Stimulated activated memory B cell treated with anti-CD40 and anti-IgM and Interleukin-4, amounts not matched to agents 10 μg/mL and 1 μg/mL and 100 μg/mL, for 72 hours (primary cell): ENCODE measurements around the gene CLCN4.

Experiments used
- ATAC-seq: fragments of 150-1000 bp; cut with Tn5 transposase; 2 replicates; pipeline ENCODE4 v1.10.0; 2021
- H3K27ac Mint-ChIP-seq: one replicate; pipeline ENCODE4 v1.8.0; 2022; ENCODE audit warnings: mild to moderate bottlenecking, mixed read lengths
- H3K27me3 Mint-ChIP-seq: one replicate; pipeline ENCODE4 v1.8.0; 2022; ENCODE audit warnings: mixed read lengths
- H3K36me3 Mint-ChIP-seq: one replicate; pipeline ENCODE4 v1.8.0; 2022; ENCODE audit warnings: mixed read lengths
- H3K4me1 Mint-ChIP-seq: one replicate; pipeline ENCODE4 v1.8.0; 2022; ENCODE audit warnings: mixed read lengths
- H3K4me3 Mint-ChIP-seq: one replicate; pipeline ENCODE4 v1.8.0; 2022; ENCODE audit warnings: mild to moderate bottlenecking, moderate library complexity, mixed read lengths
- H3K9me3 Mint-ChIP-seq: one replicate; pipeline ENCODE4 v1.8.0; 2022; ENCODE audit warnings: mixed read lengths

CLCN4 gene

DNA sequence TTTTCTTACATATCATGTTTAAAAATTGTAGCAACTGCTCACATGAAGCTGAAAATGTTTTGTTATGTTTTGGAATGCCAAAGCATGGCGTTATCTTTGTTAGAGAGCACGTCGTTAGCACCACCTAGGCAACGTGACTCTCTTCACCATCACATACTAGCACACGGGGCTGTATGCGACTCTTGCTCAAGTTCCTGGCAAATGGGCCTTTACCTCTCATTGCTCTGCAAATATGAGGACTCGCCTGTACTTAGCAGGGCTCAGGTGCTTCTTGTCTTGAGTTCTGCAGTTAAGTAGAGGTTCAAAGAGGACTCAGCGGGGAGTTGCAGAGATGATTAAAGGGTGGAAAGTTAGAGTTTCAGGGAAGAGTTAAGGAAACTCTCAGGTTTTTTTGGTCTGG lies 59.4 kb downstream of the CLCN4 start:
- no peak overlapping the region for H3K27ac Mint-ChIP-seq
- peaks cover 7% of the 10 kb centered on the region for H3K4me1 Mint-ChIP-seq
- H3K27me3 Mint-ChIP-seq: no peaks in the 10 kb centered on the region
- peaks cover 26% of the 10 kb centered on the region for H3K36me3 Mint-ChIP-seq
- ATAC-seq: no peak
- H3K4me3 Mint-ChIP-seq: no peak overlapping the region
- no peaks in the 10 kb centered on the region for H3K9me3 Mint-ChIP-seq

DNA sequence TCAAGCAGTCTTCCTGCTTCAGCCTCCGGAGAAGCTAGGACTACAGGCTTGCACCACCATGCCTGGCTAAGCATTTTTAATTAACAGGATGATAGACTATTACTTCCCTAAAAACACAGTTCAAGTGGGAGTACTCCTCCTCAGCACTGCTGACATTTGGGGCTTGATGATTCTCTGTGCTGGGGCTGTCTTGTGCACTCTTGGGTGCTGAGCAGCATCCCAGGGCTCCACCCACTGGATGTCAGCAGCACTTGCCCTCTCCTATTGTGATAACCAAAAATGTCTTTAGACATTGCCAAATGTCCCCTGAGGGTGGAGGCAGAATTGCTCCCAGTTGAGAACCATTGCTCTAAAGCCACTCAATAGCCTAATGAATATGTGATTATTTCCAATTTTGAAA lies 60.4 kb downstream of the CLCN4 start:
- Mint-ChIP-seq H3K27me3 (no peaks in the 10 kb centered on the region), H3K27ac (no peak overlapping the region), H3K4me1 (peaks cover 14% of the 10 kb centered on the region), H3K36me3 (peaks cover 33% of the 10 kb centered on the region), H3K9me3 (no peaks in the 10 kb centered on the region), H3K4me3 (no peak overlapping the region)
- ATAC-seq: no peak

DNA sequence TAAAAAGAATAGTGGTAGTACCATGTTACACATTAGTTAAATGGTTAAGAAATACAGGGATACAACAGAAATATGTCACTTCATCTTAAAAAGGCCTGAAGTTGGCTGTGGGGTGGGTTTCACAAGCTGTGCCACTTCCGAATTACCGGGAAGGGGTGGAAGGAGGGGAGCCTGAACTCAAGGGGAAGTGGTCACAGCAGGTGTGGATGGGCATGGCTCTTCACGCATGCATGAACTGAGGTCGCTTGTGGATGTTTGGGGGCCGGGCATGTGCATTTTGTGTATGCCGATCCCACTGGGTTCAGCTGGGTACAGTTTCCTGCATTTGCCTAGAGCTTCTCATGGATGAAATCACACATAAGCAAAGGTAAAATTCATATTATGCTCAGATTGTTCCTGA lies 64.9 kb downstream of the CLCN4 start:
- H3K36me3 Mint-ChIP-seq: peaks cover 64% of the 10 kb centered on the region
- no peak overlapping the region for H3K4me3 Mint-ChIP-seq
- no peaks in the 10 kb centered on the region for H3K27me3 Mint-ChIP-seq
- H3K27ac Mint-ChIP-seq: no peak overlapping the region
- ATAC-seq: no peak
- H3K9me3 Mint-ChIP-seq: no peaks in the 10 kb centered on the region
- peaks cover 14% of the 10 kb centered on the region for H3K4me1 Mint-ChIP-seq

DNA sequence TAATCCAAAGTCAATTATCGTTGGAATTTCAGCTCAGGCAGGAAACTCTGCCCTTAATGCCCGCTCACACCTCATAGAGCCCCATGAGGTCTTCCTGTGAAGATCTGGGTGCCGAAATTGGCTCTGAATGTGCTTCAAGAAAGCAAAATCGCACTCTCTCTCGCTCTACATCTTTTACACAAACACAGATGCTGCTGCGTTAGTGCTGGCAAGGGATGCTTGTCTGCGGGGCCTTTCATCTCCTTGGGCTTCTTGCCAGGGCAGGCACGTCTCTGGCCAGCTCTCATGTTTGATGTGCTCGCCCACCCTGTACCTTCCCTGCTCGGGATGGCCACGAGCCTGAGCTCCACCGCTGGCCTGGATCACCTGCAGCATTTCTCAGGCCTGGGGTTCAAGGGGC lies 66.5 kb downstream of the CLCN4 start:
- Mint-ChIP-seq H3K4me1 (peaks cover 14% of the 10 kb centered on the region), H3K9me3 (no peaks in the 10 kb centered on the region), H3K27ac (no peak overlapping the region), H3K36me3 (peaks cover 62% of the 10 kb centered on the region), H3K4me3 (no peak overlapping the region), H3K27me3 (no peaks in the 10 kb centered on the region)
- no peak for ATAC-seq

DNA sequence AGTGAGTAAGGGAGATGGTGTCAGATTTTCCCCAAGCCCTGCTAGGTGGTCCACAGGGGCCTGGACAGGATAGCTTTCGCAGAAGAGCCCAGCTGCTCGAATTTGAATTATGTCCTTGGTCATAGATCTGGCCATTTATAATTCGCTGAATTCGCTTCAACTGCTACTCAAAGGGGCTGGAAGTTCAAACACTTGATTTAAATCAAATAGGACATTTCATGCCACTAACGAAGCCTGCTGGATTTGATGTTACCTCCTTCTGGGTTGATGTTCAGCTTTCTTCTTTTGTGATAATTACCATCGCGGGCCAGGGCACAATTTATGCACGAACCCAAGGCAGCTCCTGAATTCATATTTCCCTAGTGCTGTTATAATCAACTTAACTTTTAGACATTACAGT lies 67.0 kb downstream of the CLCN4 start:
- no peak for ATAC-seq
- Mint-ChIP-seq H3K4me1 (peaks cover 14% of the 10 kb centered on the region), H3K9me3 (no peaks in the 10 kb centered on the region), H3K4me3 (no peak overlapping the region), H3K27ac (no peak overlapping the region), H3K36me3 (peaks cover 62% of the 10 kb centered on the region), H3K27me3 (no peaks in the 10 kb centered on the region)

DNA sequence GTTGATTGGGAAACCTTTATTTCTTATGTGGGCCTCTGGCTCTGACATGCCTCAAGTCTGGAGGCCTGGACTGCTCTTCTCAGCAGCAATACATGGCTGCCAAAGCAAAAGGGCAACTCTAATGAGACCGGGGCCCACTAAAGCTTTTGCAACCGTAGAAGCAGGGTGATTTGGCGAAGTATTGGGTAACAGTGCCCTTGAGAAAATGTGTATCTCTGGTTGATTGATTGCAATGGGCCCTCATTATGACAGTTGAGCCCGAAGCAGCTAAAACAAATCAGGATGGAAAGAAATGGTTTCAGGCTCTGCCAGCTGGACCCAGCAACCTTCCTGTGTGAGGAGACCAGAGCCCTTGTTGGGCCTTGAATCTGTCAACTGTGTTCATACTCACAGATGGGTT lies 73.4 kb downstream of the CLCN4 start:
- no peak overlapping the region for H3K4me3 Mint-ChIP-seq

DNA sequence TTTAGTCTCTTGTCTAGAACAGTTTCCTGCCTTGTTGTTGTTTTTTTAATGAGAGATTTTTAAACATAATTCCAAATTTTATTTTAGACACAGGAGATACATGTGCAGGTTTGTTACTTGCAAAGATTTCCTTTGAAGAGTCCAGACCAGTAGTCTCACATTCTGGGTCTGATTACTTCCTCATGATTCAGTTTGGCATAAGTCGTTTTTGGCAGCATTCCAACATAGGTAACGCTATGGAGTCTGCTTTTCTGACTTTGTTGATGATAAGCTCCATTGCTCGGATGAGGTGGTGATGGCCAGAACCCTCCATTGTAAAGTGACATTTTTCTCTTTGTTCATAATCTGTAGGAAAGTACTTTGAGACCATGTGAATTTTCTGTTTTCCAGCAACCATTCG lies 74.7 kb downstream of the CLCN4 start:
- Mint-ChIP-seq H3K4me3 (no peak overlapping the region), H3K36me3 (peaks cover 28% of the 10 kb centered on the region), H3K27ac (no peak overlapping the region), H3K4me1 (no peaks in the 10 kb centered on the region), H3K9me3 (no peaks in the 10 kb centered on the region), H3K27me3 (no peaks in the 10 kb centered on the region)
- no peak for ATAC-seq

More for the DNA sequence above, 73.4 kb downstream of the CLCN4 start:
- Mint-ChIP-seq H3K4me1 (no peaks in the 10 kb centered on the region), H3K9me3 (no peaks in the 10 kb centered on the region), H3K27me3 (no peaks in the 10 kb centered on the region), H3K36me3 (peaks cover 34% of the 10 kb centered on the region), H3K27ac (no peak overlapping the region)
- no peak for ATAC-seq

DNA sequence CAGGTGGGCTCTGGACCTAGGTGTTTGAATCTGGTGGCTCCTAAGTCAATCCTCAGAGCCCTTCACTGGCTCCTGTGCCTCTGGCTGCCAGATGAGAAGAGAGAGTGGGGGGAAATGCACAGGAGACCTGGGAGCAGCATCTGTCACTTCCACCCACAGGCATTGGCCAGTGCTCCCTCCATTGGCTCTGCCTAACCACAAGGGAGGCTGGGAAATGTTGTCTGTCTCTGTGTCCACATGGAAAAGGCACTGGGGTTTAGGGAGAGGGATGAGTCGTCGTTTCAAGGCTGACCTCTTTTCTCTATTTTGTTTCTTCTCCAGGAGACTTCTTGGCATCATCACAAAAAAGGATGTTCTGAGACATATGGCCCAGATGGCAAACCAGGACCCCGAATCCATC lies 76.4 kb downstream of the CLCN4 start:
- Mint-ChIP-seq H3K27ac (no peak overlapping the region), H3K4me1 (no peaks in the 10 kb centered on the region), H3K36me3 (peaks cover 21% of the 10 kb centered on the region), H3K4me3 (no peak overlapping the region), H3K27me3 (no peaks in the 10 kb centered on the region), H3K9me3 (no peaks in the 10 kb centered on the region)
- no peak for ATAC-seq

DNA sequence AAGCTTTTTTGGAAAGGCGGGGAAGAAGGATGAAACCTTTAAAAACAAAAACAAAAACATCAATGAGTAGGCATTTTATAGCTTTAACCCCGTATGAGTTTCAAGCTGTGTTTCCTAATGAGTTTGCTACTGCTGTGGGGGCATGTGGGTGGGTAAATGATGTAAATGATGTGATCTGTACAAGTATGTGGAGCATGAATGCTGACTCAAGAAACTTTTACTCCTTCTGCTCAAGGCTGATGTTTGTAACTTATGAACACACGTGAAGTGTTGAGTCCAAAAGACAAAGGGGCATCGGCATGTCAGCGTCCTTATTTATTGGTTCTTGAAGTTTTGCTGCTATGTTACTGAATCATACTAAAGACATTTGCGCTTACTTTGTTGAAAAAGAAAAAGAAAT lies 76.9 kb downstream of the CLCN4 start:
- ATAC-seq: no peak
- H3K27ac Mint-ChIP-seq: no peak overlapping the region
- H3K9me3 Mint-ChIP-seq: no peaks in the 10 kb centered on the region
- no peak overlapping the region for H3K4me3 Mint-ChIP-seq
- H3K4me1 Mint-ChIP-seq: no peaks in the 10 kb centered on the region
- no peaks in the 10 kb centered on the region for H3K27me3 Mint-ChIP-seq
- H3K36me3 Mint-ChIP-seq: peaks cover 21% of the 10 kb centered on the region

DNA sequence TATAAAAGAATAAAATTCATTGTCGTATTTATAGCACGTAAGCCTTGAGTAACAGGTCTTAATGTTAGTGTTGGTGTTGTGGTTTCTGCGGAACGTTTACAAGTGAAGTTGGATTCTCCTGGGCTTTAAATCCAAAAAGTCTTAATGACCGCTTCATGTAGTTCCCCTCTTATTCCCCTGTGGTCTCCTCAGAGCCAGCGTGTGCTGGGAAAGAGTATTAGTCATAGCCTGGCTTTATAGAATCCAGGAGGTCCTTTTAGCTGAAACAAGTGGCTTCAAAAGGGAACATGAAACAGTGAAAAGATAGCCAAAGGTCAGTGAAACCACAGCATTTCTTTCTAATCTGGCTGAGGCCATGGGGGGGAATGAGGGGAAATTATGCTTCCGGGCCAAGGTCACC lies 79.1 kb downstream of the CLCN4 start:
- no peak for ATAC-seq
- no peak overlapping the region for H3K4me3 Mint-ChIP-seq

DNA sequence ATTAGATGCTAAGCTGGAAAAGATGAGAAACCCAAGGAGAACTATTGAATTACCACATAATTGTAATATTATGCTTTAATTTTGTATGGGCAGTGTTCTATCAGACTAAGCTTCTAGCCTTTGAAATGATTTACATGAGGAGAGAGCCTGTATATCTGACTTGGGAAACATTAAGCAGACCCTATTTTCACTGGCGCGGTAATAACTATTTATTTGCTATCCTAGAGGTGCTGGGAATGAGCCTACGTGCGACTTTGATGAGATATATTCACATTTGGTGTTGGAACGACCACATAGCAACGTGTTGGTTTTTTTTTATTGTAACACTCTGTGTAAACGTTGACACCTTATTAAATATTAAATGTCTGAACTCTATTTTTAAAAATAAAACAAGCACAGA lies 80.5 kb downstream of the CLCN4 start:
- no peaks in the 10 kb centered on the region for H3K27me3 Mint-ChIP-seq
- no peak for ATAC-seq
- H3K36me3 Mint-ChIP-seq: peaks cover 8% of the 10 kb centered on the region
- no peak overlapping the region for H3K27ac Mint-ChIP-seq
- no peaks in the 10 kb centered on the region for H3K4me1 Mint-ChIP-seq
- H3K4me3 Mint-ChIP-seq: no peak overlapping the region
- H3K9me3 Mint-ChIP-seq: no peaks in the 10 kb centered on the region

More for the DNA sequence above, 79.1 kb downstream of the CLCN4 start:
- Mint-ChIP-seq H3K4me1 (no peaks in the 10 kb centered on the region), H3K27ac (no peak overlapping the region), H3K27me3 (no peaks in the 10 kb centered on the region), H3K9me3 (no peaks in the 10 kb centered on the region), H3K36me3 (peaks cover 11% of the 10 kb centered on the region)

DNA sequence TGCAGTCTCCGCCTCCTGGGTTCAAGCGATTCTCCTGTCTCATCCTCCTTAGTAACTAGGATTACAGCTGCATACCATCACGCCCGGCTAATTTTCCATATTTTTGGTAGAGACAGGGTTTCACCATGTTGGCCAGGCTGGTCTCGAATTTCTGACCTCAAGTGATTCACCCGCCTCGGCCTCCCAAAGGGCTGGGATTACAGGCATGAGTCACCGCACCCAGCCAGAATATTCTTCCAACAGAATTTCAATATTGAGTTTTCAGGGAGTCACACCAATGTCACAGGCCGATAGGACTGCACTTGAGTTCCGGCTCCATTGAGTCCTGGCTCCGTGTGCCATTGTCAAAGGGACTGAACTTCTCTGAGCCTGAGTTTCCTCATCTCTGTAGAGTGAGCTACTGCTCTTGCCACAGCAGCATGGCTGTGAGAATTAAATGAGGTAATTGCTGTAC lies 82.9 kb downstream of the CLCN4 start:
- Mint-ChIP-seq H3K27me3 (no peaks in the 10 kb centered on the region), H3K4me1 (no peaks in the 10 kb centered on the region), H3K36me3 (peaks cover 8% of the 10 kb centered on the region), H3K4me3 (no peak overlapping the region), H3K9me3 (no peaks in the 10 kb centered on the region), H3K27ac (no peak overlapping the region)
- ATAC-seq: no peak

DNA sequence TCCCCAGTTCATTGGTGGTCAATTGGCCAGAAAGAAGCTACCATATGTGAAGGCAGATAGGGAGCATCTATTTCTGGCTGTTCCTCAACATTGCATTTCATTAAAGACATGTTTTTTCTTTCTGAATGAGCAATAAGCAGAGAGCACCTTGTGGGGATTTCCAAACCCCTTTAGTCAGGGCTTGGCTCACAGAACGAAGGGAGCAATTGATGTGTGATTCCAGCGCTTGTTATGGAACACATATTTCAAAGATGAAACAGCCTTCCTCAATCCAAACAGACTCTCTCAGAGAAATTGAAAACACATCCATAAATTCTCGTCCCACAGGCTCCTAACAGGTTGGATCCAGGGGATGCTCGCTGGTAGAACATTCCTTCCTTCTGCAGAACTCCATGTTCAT lies 84.1 kb downstream of the CLCN4 start:
- Mint-ChIP-seq H3K27ac (no peak overlapping the region), H3K27me3 (no peaks in the 10 kb centered on the region), H3K36me3 (no peaks in the 10 kb centered on the region), H3K9me3 (no peaks in the 10 kb centered on the region), H3K4me3 (no peak overlapping the region), H3K4me1 (no peaks in the 10 kb centered on the region)
- no peak for ATAC-seq

DNA sequence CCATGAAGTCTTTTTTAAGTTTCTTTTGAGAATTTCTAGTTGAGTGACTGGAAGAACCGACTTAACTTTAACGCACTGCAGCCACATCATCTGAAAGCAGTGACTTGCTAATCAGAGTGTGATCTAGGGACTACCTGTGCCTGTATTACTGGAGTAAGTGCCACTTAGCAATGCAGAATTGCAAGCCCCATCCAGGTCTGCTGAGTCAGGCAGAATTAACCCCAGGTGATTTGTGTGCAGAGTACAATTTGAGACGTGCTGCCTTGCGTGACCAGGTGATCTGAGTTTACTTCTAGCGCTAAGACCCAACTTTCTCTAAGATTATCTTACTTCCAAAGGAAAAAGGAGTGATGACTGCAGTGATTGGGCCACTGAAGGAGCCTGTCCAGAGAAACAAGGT lies 85.3 kb downstream of the CLCN4 start:
- Mint-ChIP-seq H3K27ac (no peak overlapping the region), H3K4me1 (no peaks in the 10 kb centered on the region), H3K36me3 (no peaks in the 10 kb centered on the region), H3K4me3 (no peak overlapping the region), H3K9me3 (no peaks in the 10 kb centered on the region), H3K27me3 (no peaks in the 10 kb centered on the region)
- ATAC-seq: no peak

DNA sequence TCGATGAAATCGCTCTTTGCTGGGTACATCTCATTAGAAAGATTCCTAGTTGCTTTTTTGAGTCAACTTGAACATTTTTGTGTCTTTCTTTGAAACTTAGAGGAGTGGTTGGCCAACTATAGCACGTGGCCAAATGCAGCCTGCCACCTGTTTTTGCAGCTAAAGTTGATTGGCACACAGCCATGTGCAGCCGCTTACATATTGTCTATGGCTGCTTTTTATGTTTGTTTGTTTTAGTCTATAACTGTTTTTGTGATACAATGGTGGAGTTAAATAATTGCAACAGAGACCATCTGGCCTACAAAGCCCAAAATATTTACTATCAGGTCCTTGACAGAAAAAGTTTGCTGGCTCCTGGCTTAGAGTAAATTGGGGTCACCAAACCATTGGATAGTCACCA lies 86.3 kb downstream of the CLCN4 start:
- Mint-ChIP-seq H3K36me3 (no peaks in the 10 kb centered on the region), H3K9me3 (no peaks in the 10 kb centered on the region), H3K27me3 (no peaks in the 10 kb centered on the region), H3K4me1 (no peaks in the 10 kb centered on the region), H3K4me3 (no peak overlapping the region), H3K27ac (no peak overlapping the region)
- no peak for ATAC-seq

DNA sequence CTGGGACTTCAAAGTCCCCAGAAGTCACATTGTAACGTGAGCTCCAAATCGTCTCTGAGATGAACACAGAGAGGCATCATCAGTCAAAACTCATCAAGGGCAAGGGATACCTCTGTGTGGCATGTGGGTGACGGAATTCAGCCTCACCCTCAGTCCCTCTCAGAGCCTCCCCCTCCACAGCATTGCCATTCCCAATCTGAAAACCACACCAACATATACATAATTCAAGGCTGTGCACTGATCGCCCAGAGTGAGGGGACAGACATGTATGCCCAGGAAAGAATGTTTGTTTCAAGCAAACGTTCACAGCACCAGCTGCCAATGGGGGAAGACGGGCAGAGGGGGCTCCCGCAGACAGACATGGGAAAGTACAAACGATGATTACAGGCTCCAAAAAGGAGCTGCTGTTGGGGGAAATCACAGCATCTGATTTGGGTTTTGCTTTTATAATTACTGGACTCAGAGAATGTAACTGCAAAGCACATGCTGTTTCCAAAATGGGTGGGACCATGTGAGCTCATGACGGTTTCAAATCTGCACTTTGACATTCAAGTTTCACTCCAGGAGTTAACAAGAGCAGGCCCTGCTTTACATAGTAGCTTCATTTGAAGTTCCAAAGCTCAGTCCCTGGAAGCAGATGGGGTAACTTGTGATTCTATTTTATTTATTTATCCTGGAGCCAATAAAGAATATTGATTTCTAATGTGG lies 88.3 kb downstream of the CLCN4 start:
- no peak overlapping the region for H3K27ac Mint-ChIP-seq
- no peak overlapping the region for H3K4me3 Mint-ChIP-seq
- H3K36me3 Mint-ChIP-seq: no peaks in the 10 kb centered on the region
- no peaks in the 10 kb centered on the region for H3K27me3 Mint-ChIP-seq
- no peaks in the 10 kb centered on the region for H3K9me3 Mint-ChIP-seq
- no peak for ATAC-seq
- H3K4me1 Mint-ChIP-seq: no peaks in the 10 kb centered on the region

DNA sequence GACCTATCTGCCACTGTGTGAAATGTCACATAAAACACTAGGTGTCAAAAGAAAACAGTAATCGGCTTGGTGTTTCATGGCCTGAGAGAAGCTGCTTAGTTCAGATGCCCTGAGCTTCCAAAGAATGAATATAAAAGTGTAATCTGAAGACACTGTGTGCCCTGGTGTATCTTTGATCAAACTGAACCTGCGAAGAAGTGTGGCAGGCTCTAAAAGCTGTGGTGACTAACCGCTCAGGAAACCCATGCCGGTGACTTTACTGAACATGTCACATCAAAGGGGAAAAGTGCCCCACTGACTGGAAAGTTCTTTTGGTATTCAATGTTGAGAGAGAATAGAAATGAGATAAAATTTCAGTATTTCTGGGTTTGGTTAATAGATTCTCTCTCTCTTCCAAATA lies 89.1 kb downstream of the CLCN4 start:
- Mint-ChIP-seq H3K36me3 (no peaks in the 10 kb centered on the region), H3K27ac (no peak overlapping the region), H3K4me3 (no peak overlapping the region), H3K4me1 (no peaks in the 10 kb centered on the region), H3K9me3 (no peaks in the 10 kb centered on the region), H3K27me3 (no peaks in the 10 kb centered on the region)
- no peak for ATAC-seq
